Stimulated activated naive CD8-positive, alpha-beta T cell treated with anti-CD3 and anti-CD28 coated beads, Interleukin-15, Interleukin-2, amounts not matched to agents 100 ng/mL and 50 ng/mL, for 24 hours (primary cell): Measurements from ENCODE around the gene MGAT5B.

Source experiments
- H3K27ac Mint-ChIP-seq: one replicate; pipeline ENCODE4 v1.8.0; 2021; ENCODE audit warnings: mild to moderate bottlenecking, mixed read lengths
- H3K27me3 Mint-ChIP-seq: one replicate; pipeline ENCODE4 v1.8.0; 2021; ENCODE audit warnings: mixed read lengths
- H3K36me3 Mint-ChIP-seq: one replicate; pipeline ENCODE4 v1.8.0; 2021; ENCODE audit warnings: low read depth, mixed read lengths
- H3K4me1 Mint-ChIP-seq: one replicate; pipeline ENCODE4 v1.8.0; 2021; ENCODE audit warnings: low read depth, mixed read lengths
- H3K4me3 Mint-ChIP-seq: one replicate; pipeline ENCODE4 v1.8.0; 2021; ENCODE audit warnings: mild to moderate bottlenecking, mixed read lengths
- H3K9me3 Mint-ChIP-seq: one replicate; pipeline ENCODE4 v1.8.0; 2021; ENCODE audit warnings: mixed read lengths

Gene MGAT5B

GRCh38 chr17:76866774-76867577, 1.2 kb upstream of the MGAT5B start:
- Mint-ChIP-seq H3K9me3 (no peaks in the 10 kb centered on the region), H3K27ac (no peak overlapping the region), H3K27me3 (peaks cover 26% of the 10 kb centered on the region), H3K4me1 (peaks cover 2% of the 10 kb centered on the region), H3K36me3 (no peaks in the 10 kb centered on the region), H3K4me3 (no peak overlapping the region)

GRCh38 chr17:76867578-76868175, 527 bp upstream of the MGAT5B start:
- Mint-ChIP-seq H3K36me3 (no peaks in the 10 kb centered on the region), H3K4me1 (peaks cover 9% of the 10 kb centered on the region), H3K27me3 (peaks cover 26% of the 10 kb centered on the region), H3K9me3 (no peaks in the 10 kb centered on the region), H3K27ac (no peak overlapping the region), H3K4me3 (peak overlapping the region; percentile 53)

GRCh38 chr17:76868669-76869495, 678 bp downstream of the MGAT5B start:
- Mint-ChIP-seq H3K36me3 (no peaks in the 10 kb centered on the region), H3K27ac (no peak overlapping the region), H3K9me3 (no peaks in the 10 kb centered on the region), H3K4me1 (peaks cover 10% of the 10 kb centered on the region), H3K4me3 (peak overlapping the region; percentile 35), H3K27me3 (peaks cover 26% of the 10 kb centered on the region)

- Mint-ChIP-seq H3K36me3 (no peaks in the 10 kb centered on the region), H3K27me3 (peaks cover 26% of the 10 kb centered on the region), H3K9me3 (no peaks in the 10 kb centered on the region), H3K27ac (no peak overlapping the region), H3K4me1 (peaks cover 10% of the 10 kb centered on the region), H3K4me3 (no peak overlapping the region)
Measured at GRCh38 chr17:76869496-76870376, 1.5 kb downstream of the MGAT5B start.

- H3K36me3 Mint-ChIP-seq = peaks cover 2% of the 10 kb centered on the region
- no peak overlapping the region for H3K27ac Mint-ChIP-seq
- peaks cover 10% of the 10 kb centered on the region for H3K4me1 Mint-ChIP-seq
- H3K27me3 Mint-ChIP-seq = peaks cover 26% of the 10 kb centered on the region
- H3K9me3 Mint-ChIP-seq = peaks cover 2% of the 10 kb centered on the region
- no peak overlapping the region for H3K4me3 Mint-ChIP-seq
Measured at GRCh38 chr17:76870377-76870714, 2.1 kb downstream of the MGAT5B start.

GRCh38 chr17:76871668-76872067, 3.5 kb downstream of the MGAT5B start:
- peaks cover 23% of the 10 kb centered on the region for H3K27me3 Mint-ChIP-seq
- H3K36me3 Mint-ChIP-seq = peaks cover 7% of the 10 kb centered on the region
- peaks cover 6% of the 10 kb centered on the region for H3K9me3 Mint-ChIP-seq
- peaks cover 10% of the 10 kb centered on the region for H3K4me1 Mint-ChIP-seq
- H3K27ac Mint-ChIP-seq = no peak overlapping the region
- no peak overlapping the region for H3K4me3 Mint-ChIP-seq

- Mint-ChIP-seq H3K9me3 (peaks cover 6% of the 10 kb centered on the region), H3K4me1 (peaks cover 10% of the 10 kb centered on the region), H3K36me3 (peaks cover 7% of the 10 kb centered on the region), H3K27ac (no peak overlapping the region), H3K4me3 (no peak overlapping the region), H3K27me3 (peaks cover 16% of the 10 kb centered on the region)
Measured at GRCh38 chr17:76872221-76872873, 4.1 kb downstream of the MGAT5B start.

- peaks cover 6% of the 10 kb centered on the region for H3K9me3 Mint-ChIP-seq
- peaks cover 11% of the 10 kb centered on the region for H3K27me3 Mint-ChIP-seq
- H3K4me3 Mint-ChIP-seq = no peak overlapping the region
- H3K36me3 Mint-ChIP-seq = peaks cover 7% of the 10 kb centered on the region
- peaks cover 10% of the 10 kb centered on the region for H3K4me1 Mint-ChIP-seq
- no peak overlapping the region for H3K27ac Mint-ChIP-seq
Measured at GRCh38 chr17:76872874-76873221, 4.6 kb downstream of the MGAT5B start.

- H3K27me3 Mint-ChIP-seq = peaks cover 9% of the 10 kb centered on the region
Measured at GRCh38 chr17:76873856-76874255, 5.7 kb downstream of the MGAT5B start.

GRCh38 chr17:76877437-76877836, 9.2 kb downstream of the MGAT5B start:
- no peaks in the 10 kb centered on the region for H3K27me3 Mint-ChIP-seq

More at GRCh38 chr17:76873856-76874255, 5.7 kb downstream of the MGAT5B start:
- Mint-ChIP-seq H3K4me1 (peaks cover 10% of the 10 kb centered on the region), H3K4me3 (no peak overlapping the region), H3K36me3 (peaks cover 7% of the 10 kb centered on the region), H3K27ac (no peak overlapping the region), H3K9me3 (peaks cover 6% of the 10 kb centered on the region)

GRCh38 chr17:76878568-76878967, 10.4 kb downstream of the MGAT5B start:
- Mint-ChIP-seq H3K36me3 (peaks cover 7% of the 10 kb centered on the region), H3K4me3 (no peak overlapping the region), H3K9me3 (peaks cover 6% of the 10 kb centered on the region), H3K27me3 (no peaks in the 10 kb centered on the region), H3K27ac (no peak overlapping the region), H3K4me1 (no peaks in the 10 kb centered on the region)

More at GRCh38 chr17:76877437-76877836, 9.2 kb downstream of the MGAT5B start:
- H3K4me3 Mint-ChIP-seq = no peak overlapping the region
- peaks cover 6% of the 10 kb centered on the region for H3K9me3 Mint-ChIP-seq
- peaks cover 7% of the 10 kb centered on the region for H3K36me3 Mint-ChIP-seq
- H3K4me1 Mint-ChIP-seq = peaks cover 3% of the 10 kb centered on the region
- H3K27ac Mint-ChIP-seq = no peak overlapping the region

- Mint-ChIP-seq H3K9me3 (peaks cover 6% of the 10 kb centered on the region), H3K36me3 (peaks cover 7% of the 10 kb centered on the region), H3K27me3 (no peaks in the 10 kb centered on the region), H3K4me1 (no peaks in the 10 kb centered on the region), H3K4me3 (no peak overlapping the region), H3K27ac (no peak overlapping the region)
Measured at GRCh38 chr17:76879254-76879653, 11.1 kb downstream of the MGAT5B start.

GRCh38 chr17:76879691-76880090, 11.5 kb downstream of the MGAT5B start:
- Mint-ChIP-seq H3K36me3 (peaks cover 7% of the 10 kb centered on the region), H3K4me1 (no peaks in the 10 kb centered on the region), H3K9me3 (peaks cover 6% of the 10 kb centered on the region), H3K4me3 (no peak overlapping the region), H3K27ac (no peak overlapping the region), H3K27me3 (no peaks in the 10 kb centered on the region)

- Mint-ChIP-seq H3K27ac (no peak overlapping the region), H3K9me3 (peaks cover 5% of the 10 kb centered on the region), H3K4me1 (no peaks in the 10 kb centered on the region), H3K4me3 (no peak overlapping the region), H3K36me3 (peaks cover 5% of the 10 kb centered on the region), H3K27me3 (no peaks in the 10 kb centered on the region)
Measured at GRCh38 chr17:76880268-76880667, 12.1 kb downstream of the MGAT5B start.
